ENCODE measurements around the gene SLC9C1. TPM values are rescaled to one million over a fixed set of nuclear protein-coding genes. Genes with fewer than 3 reads are reported as not detected.

Gene SLC9C1
- total RNA-seq, 1 experiment from 2014 or later = 0.79 TPM

DNA sequence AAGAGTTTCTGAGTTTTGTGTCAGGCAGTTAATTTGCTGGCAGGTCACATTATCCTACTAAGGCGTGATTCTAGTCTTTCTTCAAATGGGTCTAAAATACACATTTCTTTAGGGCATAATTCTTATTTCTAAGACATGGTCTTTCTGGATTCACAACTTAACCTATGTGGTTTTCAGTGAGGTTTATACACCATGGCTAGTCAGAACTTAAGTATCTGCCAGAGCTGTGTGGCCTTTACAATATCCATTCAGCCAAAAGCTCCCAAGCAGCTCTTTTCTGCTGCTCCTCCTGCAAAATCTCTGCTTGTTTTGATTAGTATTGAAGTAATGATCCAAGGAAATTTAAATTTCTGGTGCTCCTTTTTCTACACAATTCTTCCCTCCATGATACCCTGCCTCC, 33.5 kb downstream of the SLC9C1 start:
- no peaks in the 10 kb centered on the region for H3K4me1 ChIP-seq (ENCODE audit: control insufficient read depth in 1 of 2, insufficient read depth in 2 of 2, low read length in 2 of 2)
- no peak overlapping the region for H3K4me2 ChIP-seq (ENCODE audit: low read length)
- intact Hi-C loops (cut with micrococcal nuclease) = no loop called here
- POLR2A ChIA-PET = no interaction called here
- TF ChIP-seq, protein P1, sequence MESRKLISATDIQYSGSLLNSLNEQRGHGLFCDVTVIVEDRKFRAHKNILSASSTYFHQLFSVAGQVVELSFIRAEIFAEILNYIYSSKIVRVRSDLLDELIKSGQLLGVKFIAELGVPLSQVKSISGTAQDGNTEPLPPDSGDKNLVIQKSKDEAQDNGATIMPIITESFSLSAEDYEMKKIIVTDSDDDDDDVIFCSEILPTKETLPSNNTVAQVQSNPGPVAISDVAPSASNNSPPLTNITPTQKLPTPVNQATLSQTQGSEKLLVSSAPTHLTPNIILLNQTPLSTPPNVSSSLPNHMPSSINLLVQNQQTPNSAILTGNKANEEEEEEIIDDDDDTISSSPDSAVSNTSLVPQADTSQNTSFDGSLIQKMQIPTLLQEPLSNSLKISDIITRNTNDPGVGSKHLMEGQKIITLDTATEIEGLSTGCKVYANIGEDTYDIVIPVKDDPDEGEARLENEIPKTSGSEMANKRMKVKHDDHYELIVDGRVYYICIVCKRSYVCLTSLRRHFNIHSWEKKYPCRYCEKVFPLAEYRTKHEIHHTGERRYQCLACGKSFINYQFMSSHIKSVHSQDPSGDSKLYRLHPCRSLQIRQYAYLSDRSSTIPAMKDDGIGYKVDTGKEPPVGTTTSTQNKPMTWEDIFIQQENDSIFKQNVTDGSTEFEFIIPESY (IDR thresholded peaks at IDR 0.05; ENCODE audit: extremely low read depth, insufficient replicate concordance, low read length) = no peak
- TF ChIP-seq POLR2AphosphoS5 (IDR thresholded peaks at IDR 0.05; ENCODE audit: low read depth, low read length) = no peak
- TF ChIP-seq ELF1 (IDR thresholded peaks at IDR 0.05; ENCODE audit: borderline replicate concordance, low read depth) = no peak
- TF ChIP-seq RAD21 (IDR thresholded peaks at IDR 0.05; ENCODE audit: low read depth) = no peak
- TF ChIP-seq EGR1 (IDR thresholded peaks at IDR 0.05; ENCODE audit: low read depth) = no peak
- TF ChIP-seq, protein P2, sequence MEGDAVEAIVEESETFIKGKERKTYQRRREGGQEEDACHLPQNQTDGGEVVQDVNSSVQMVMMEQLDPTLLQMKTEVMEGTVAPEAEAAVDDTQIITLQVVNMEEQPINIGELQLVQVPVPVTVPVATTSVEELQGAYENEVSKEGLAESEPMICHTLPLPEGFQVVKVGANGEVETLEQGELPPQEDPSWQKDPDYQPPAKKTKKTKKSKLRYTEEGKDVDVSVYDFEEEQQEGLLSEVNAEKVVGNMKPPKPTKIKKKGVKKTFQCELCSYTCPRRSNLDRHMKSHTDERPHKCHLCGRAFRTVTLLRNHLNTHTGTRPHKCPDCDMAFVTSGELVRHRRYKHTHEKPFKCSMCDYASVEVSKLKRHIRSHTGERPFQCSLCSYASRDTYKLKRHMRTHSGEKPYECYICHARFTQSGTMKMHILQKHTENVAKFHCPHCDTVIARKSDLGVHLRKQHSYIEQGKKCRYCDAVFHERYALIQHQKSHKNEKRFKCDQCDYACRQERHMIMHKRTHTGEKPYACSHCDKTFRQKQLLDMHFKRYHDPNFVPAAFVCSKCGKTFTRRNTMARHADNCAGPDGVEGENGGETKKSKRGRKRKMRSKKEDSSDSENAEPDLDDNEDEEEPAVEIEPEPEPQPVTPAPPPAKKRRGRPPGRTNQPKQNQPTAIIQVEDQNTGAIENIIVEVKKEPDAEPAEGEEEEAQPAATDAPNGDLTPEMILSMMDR (IDR thresholded peaks at IDR 0.05 in 2 of 3, conservative IDR thresholded peaks at IDR 0.05 in 1 of 3; ENCODE audit: borderline replicate concordance in 1 of 3, insufficient read depth in 1 of 3, low read depth in 2 of 3, low read length in 2 of 3) = no peak
- no peak for TF ChIP-seq SIN3A (IDR thresholded peaks at IDR 0.05; ENCODE audit: low read depth)
- TF ChIP-seq CBX3 (IDR thresholded peaks at IDR 0.05; ENCODE audit: low read depth) = no peak
- no peak for TF ChIP-seq SP1 (IDR thresholded peaks at IDR 0.05; ENCODE audit: low read depth)
- no peak for TF ChIP-seq MAX (IDR thresholded peaks at IDR 0.05)
- TF ChIP-seq CEBPB (IDR thresholded peaks at IDR 0.05; ENCODE audit: low read depth) = no peak
- TF ChIP-seq SRF (IDR thresholded peaks at IDR 0.05; ENCODE audit: low read depth) = no peak
- TF ChIP-seq ZFX (IDR thresholded peaks at IDR 0.05) = no peak
- TF ChIP-seq EZH2 (IDR thresholded peaks at IDR 0.05) = no peak
- RAD21 ChIA-PET (ENCODE audit: low non-redundant PET in 1 of 2, low total read pairs in 2 of 2, uncharacterized antibody in 2 of 2, unreplicated experiment in 2 of 2) = no interaction called here
- H3K4me3 ChIP-seq (replicated peaks in 1 of 2; ENCODE audit: low read depth in 1 of 2, low read length in 2 of 2) = no peak overlapping the region
- H3K79me2 ChIP-seq (ENCODE audit: insufficient read depth, low read length) = no peaks in the 10 kb centered on the region
- no peaks in the 10 kb centered on the region for H4K20me1 ChIP-seq (ENCODE audit: insufficient read depth)
- BruUV-seq (replicated peaks) = no TSS peak
- CTCF ChIA-PET = interaction anchor here (1.4 kb wide), 1 partner anchor 33 kb away, joined by 5 read pairs; the partner anchor contains the start of gene SLC9C1
- ATAC-seq = no peak
- H3K27me3 ChIP-seq (ENCODE audit: insufficient read depth, low read length) = no peaks in the 10 kb centered on the region
- no peak overlapping the region for H3K9ac ChIP-seq (ENCODE audit: low read length)
- H3K9me3 ChIP-seq (ENCODE audit: control insufficient read depth in 1 of 2, insufficient read depth in 1 of 2, low read depth in 1 of 2, low read length in 2 of 2) = no peaks in the 10 kb centered on the region
- DNase-seq (ENCODE audit: low read depth, low spot score) = no peak
- H2AFZ ChIP-seq (ENCODE audit: low read depth, low read length, poor library complexity, severe bottlenecking) = no peak overlapping the region
- no peaks in the 10 kb centered on the region for H3K36me3 ChIP-seq (ENCODE audit: control insufficient read depth in 1 of 2, insufficient read depth in 2 of 2, low read length in 2 of 2)
- H3K27ac ChIP-seq (ENCODE audit: low read depth, low read length) = no peak overlapping the region
- H3K9me2 ChIP-seq (ENCODE audit: insufficient read depth) = no peaks in the 10 kb centered on the region

Measured in HCT116 (cell line).